Lower lobe of right lung (tissue), 2 donors: ENCODE results near the gene ZBTB32. TPM values are rescaled to one million over a fixed set of nuclear protein-coding genes. Genes with fewer than 3 reads are reported as not detected.
"Not testable (repeated sequence)": the region's sequence is repeated elsewhere in the genome, so short reads cannot be mapped to it uniquely, and the experiment has no call there.

Experiments used
- ATAC-seq, 2 donors: fragments of 200-7000 bp; cut with Tn5 transposase; one replicate each; pipeline ENCODE4 v1.9.1; 2020 to 2022; ENCODE audit warnings: mild to moderate bottlenecking in 2 of 2, moderate library complexity in 2 of 2
- DNase-seq: peaks from one replicate; pipeline ENCODE4 v3.0.0-alpha.2; 2020
- H3K27ac ChIP-seq: fragments of 200-600 bp; one replicate; pipeline ENCODE4 v1.8.0; 2022
- H3K27me3 ChIP-seq: fragments of 200-600 bp; one replicate; pipeline ENCODE4 v1.8.0; 2022; ENCODE audit warnings: low read depth
- H3K36me3 ChIP-seq: fragments of 200-600 bp; one replicate; pipeline ENCODE4 v1.8.0; 2022; ENCODE audit warnings: mild to moderate bottlenecking
- H3K4me1 ChIP-seq: fragments of 200-600 bp; one replicate; pipeline ENCODE4 v1.8.0; 2022
- H3K4me3 ChIP-seq: fragments of 200-600 bp; one replicate; pipeline ENCODE4 v1.8.0; 2022; ENCODE audit warnings: mild to moderate bottlenecking
- H3K9me3 ChIP-seq: fragments of 200-600 bp; one replicate; pipeline ENCODE4 v1.8.0; 2022
- CTCF ChIP-seq: fragments of 200-600 bp; IDR thresholded peaks from one replicate; pipeline ENCODE4 v1.8.0; 2022; ENCODE audit warnings: antibody characterized with exemption, mild to moderate bottlenecking
- intact Hi-C: fragments of 100-400 bp; cut with DNase I; formaldehyde crosslinking; loops from one replicate; pipeline ENCODE4 v1.11.0; 2022
- total RNA-seq: library from RNA; stranded (reverse); fragmentation: NEBNext Ultra II Directional; extraction: Animal tissue kit (Norgen Biotek cat#: 25700); gene quantifications from one replicate; pipeline ENCODE4 v1.2.1, GENCODE V29; 2021
- donor health status: DM: no; HTN: yes; CAD: no; lungs with severe emphysema.

Gene ZBTB32
- total RNA-seq, 1 donor from 2014 or later: 0.21 TPM

DNA sequence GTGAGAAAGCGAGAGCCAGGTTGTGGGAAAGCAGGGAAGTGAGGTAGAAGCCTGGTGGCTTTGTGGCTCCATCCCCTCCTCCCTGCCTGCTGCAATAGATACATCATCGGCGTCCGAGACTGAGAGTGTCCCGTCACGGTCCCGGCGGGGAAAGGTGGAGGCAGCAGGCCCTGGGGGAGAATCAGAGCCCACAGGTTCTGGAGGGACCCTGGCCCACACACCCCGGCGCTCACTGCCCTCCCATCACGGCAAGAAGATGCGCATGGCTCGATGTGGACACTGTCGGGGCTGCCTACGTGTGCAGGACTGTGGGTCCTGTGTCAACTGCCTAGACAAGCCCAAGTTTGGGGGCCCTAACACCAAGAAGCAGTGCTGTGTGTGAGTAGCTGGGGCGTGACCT is 18.5 kb downstream of the ZBTB32 start:
- TF ChIP-seq CTCF: no peak
- H3K36me3 ChIP-seq: peaks cover 77% of the 10 kb centered on the region
- no peak for DNase-seq
- no peaks in the 10 kb centered on the region for H3K9me3 ChIP-seq
- no peaks in the 10 kb centered on the region for H3K27me3 ChIP-seq
- intact Hi-C loops: no loop called here
- no peak for ATAC-seq
- H3K4me3 ChIP-seq: no peak overlapping the region
- H3K27ac ChIP-seq: no peak overlapping the region
- peaks cover 15% of the 10 kb centered on the region for H3K4me1 ChIP-seq

- H3K36me3 ChIP-seq: peaks cover 85% of the 10 kb centered on the region
- no peak for DNase-seq
These were observed 19.3 kb downstream of the ZBTB32 start for GRCh38 chr19:35723671-35724070.

DNA sequence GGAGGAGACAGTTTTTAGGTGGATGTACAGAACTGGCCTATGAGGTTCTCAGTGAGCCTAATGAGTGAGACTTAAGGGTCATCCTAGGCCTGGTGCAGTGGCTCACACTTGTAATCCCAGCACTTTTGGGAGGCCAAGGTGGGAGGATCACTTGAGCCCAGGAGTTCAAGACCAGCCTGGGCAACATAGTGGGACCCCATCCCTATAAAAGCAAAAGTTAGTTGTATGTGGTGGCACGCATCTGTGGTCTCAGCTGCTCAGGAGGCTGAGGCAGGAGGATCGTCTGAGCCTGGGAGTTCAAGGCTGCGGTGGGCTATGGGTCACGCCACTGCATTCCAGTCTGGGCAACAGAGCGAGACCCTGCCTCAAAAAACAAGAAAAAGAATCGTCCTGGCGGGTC is 19.8 kb downstream of the ZBTB32 start:
- H3K4me3 ChIP-seq, H3K27me3 ChIP-seq, ATAC-seq, H3K27ac ChIP-seq, H3K9me3 ChIP-seq, DNase-seq, H3K4me1 ChIP-seq, intact Hi-C loops: not testable (repeated sequence)
- peaks cover 89% of the 10 kb centered on the region for H3K36me3 ChIP-seq

More at GRCh38 chr19:35723671-35724070, 19.3 kb downstream of the ZBTB32 start:
- Histone ChIP-seq H3K27ac (no peak overlapping the region), H3K9me3 (no peaks in the 10 kb centered on the region), H3K4me1 (peaks cover 13% of the 10 kb centered on the region), H3K4me3 (no peak overlapping the region), H3K27me3 (no peaks in the 10 kb centered on the region)
- no peak for ATAC-seq
- no peak for TF ChIP-seq CTCF
- intact Hi-C loops: no loop called here

- intact Hi-C loops: no loop called here
- no peak for DNase-seq
- H3K4me1 ChIP-seq: peaks cover 4% of the 10 kb centered on the region
These were observed 20.2 kb downstream of the ZBTB32 start for GRCh38 chr19:35724560-35724959.

GRCh38 chr19:35725216-35725861 is 21.0 kb downstream of the ZBTB32 start:
- intact Hi-C loops: no loop called here
- H3K27me3 ChIP-seq: no peaks in the 10 kb centered on the region
- DNase-seq: no peak
- peaks cover 93% of the 10 kb centered on the region for H3K36me3 ChIP-seq
- H3K4me1 ChIP-seq: no peaks in the 10 kb centered on the region
- no peak for TF ChIP-seq CTCF
- ATAC-seq: no peak
- H3K27ac ChIP-seq: no peak overlapping the region
- H3K4me3 ChIP-seq: no peak overlapping the region
- no peaks in the 10 kb centered on the region for H3K9me3 ChIP-seq

More at GRCh38 chr19:35724560-35724959, 20.2 kb downstream of the ZBTB32 start:
- Histone ChIP-seq H3K27me3 (no peaks in the 10 kb centered on the region), H3K36me3 (peaks cover 93% of the 10 kb centered on the region), H3K9me3 (no peaks in the 10 kb centered on the region), H3K27ac (no peak overlapping the region), H3K4me3 (no peak overlapping the region)
- ATAC-seq: no peak
- TF ChIP-seq CTCF: no peak

DNA sequence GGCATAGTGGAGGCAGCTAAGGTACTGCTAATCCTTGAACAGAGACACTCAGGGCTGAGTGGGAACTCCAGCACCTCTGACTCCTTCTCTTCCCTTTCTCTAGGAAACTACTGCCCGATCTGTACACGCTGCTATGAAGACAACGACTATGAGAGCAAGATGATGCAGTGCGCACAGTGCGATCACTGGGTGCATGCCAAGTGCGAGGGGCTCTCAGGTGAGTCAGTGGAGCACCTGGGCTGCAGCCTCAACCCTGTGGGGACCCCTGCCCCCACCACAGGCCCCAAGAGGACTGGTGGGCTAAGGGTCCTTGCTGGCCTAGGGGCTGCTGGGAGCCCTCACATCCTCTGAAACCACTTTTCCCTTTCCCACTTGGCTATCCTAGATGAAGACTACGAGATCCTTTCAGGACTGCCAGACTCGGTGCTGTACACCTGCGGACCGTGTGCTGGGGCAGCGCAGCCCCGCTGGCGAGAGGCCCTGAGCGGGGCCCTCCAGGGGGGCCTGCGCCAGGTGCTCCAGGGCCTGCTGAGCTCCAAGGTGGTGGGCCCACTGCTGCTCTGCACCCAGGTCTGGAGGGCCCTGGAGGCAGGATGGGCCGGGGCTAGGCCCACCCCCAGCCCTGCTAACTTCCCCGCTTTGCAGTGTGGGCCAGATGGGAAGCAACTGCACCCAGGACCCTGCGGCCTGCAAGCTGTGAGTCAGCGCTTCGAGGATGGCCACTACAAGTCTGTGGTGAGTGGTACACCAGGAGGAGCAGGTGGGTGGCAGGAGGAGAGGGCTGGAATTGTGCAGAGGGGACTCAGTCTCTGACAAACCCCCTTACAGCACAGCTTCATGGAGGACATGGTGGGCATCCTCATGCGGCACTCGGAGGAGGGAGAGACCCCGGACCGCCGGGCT is 22.9 kb downstream of the ZBTB32 start:
- intact Hi-C loops: no loop called here
- ATAC-seq (no peak), DNase-seq (no peak)
- Histone ChIP-seq H3K4me1 (no peaks in the 10 kb centered on the region), H3K27ac (no peak overlapping the region), H3K4me3 (no peak overlapping the region), H3K36me3 (peaks cover 100% of the 10 kb centered on the region), H3K27me3 (no peaks in the 10 kb centered on the region), H3K9me3 (no peaks in the 10 kb centered on the region)
- no peak for TF ChIP-seq CTCF
